OCI-LY3 (cell line): ENCODE results near the gene UST.

Experiments used
- H2AFZ ChIP-seq: fragments of 200-600, 300-600 bp; shearing (Covaris generic); 2 replicates; pipeline ENCODE4 v1.6.0; 2014; ENCODE audit warnings: antibody characterized with exemption, low read depth, low read length
- H3K27ac ChIP-seq: fragments of 200-600, 300-600 bp; sonication (generic); 2 replicates; pipeline ENCODE4 v1.5.1; 2014; ENCODE audit warnings: mild to moderate bottlenecking, low read length, moderate library complexity, mixed read lengths
- H3K27me3 ChIP-seq: fragments of 200-600, 300-600 bp; sonication (generic); 2 replicates; pipeline ENCODE4 v1.6.1; 2014; ENCODE audit warnings: low read depth, low read length, mixed read lengths
- H3K36me3 ChIP-seq: fragments of 200-600, 300-600 bp; sonication (generic); replicated peaks from 2 replicates; pipeline ENCODE3; 2014; ENCODE audit warnings: low read depth, low read length, mixed read lengths
- H3K4me1 ChIP-seq: fragments of 300-600, 200-600 bp; sonication (generic); 2 replicates; pipeline ENCODE4 v1.6.1; 2014; ENCODE audit warnings: low read length, mixed read lengths
- H3K4me2 ChIP-seq: fragments of 200-600, 300-600 bp; sonication (generic); 2 replicates; pipeline ENCODE4 v1.6.1; 2014; ENCODE audit warnings: low read length, mixed read lengths
- H3K4me3 ChIP-seq: fragments of 300-600, 200-600 bp; sonication (generic); 2 replicates; pipeline ENCODE4 v1.5.1; 2014; ENCODE audit warnings: antibody characterized with exemption, mild to moderate bottlenecking, low read length, moderate library complexity
- H3K79me2 ChIP-seq: fragments of 300-600, 200-600 bp; shearing (Covaris generic); 2 replicates; pipeline ENCODE4 v1.6.1; 2014; ENCODE audit warnings: mild to moderate bottlenecking, low read length, mixed read lengths
- H3K9ac ChIP-seq: fragments of 300-600, 200-600 bp; shearing (Covaris generic); 2 replicates; pipeline ENCODE4 v1.6.0; 2014; ENCODE audit warnings: mild to moderate bottlenecking, low read length, moderate library complexity
- H3K9me3 ChIP-seq: fragments of 200-600, 300-600 bp; shearing (Covaris generic); 2 replicates; pipeline ENCODE4 v1.6.1; 2014; ENCODE audit warnings: low read length, mixed read lengths; ENCODE audit not compliant: insufficient read depth
- H4K20me1 ChIP-seq: fragments of 200-600, 300-600 bp; sonication (generic); 2 replicates; pipeline ENCODE4 v1.6.1; 2016; ENCODE audit warnings: low read length, mixed read lengths; ENCODE audit not compliant: insufficient read depth
- EZH2phosphoT487 ChIP-seq: fragments of 200-600 bp; shearing (Covaris generic); IDR thresholded peaks from 2 replicates; pipeline ENCODE4 v1.6.1; 2018; ENCODE audit warnings: antibody characterized with exemption, mixed run types, low read depth
- TF ChIP-seq, protein P1 (sequence below): fragments of 200-600, 300-600 bp; sonication (generic); IDR thresholded peaks from 2 replicates; pipeline ENCODE4 v1.5.1; 2014; ENCODE audit warnings: antibody characterized with exemption, low read length, low read depth

Gene UST

DNA sequence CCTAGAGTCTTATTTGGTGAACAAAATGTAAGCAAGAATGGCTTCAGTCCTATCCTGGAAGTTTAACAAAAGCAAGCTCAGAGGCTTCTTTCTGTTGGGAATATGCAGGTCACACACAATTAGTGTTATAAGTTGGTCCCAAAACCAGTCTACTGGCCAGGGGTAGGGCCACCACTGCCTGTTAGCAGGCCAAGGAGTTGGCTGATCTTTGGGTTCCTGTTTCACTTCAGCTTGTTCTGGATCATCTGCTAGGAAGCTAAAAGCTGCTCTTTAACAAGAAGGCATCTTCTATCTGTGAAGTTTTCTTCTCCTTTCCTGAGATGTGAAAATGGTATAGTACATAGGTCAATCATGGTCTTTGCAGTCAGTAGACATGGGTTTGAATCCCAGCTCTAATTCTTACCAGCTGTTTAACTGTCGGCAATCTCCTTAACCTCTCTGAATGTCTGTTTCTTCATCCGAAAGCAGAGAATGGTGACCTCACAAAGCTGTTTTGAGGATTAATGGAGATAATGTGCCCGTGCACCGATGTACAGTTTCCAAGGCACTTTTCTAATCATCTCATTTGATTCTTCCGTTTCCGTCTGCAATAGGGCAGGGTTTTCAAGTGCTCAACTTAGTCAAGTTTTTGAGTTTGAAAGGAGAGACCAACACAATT, 299.5 kb downstream of the UST start:
- H3K36me3 ChIP-seq: peaks cover 6% of the 10 kb centered on the region
- no peaks in the 10 kb centered on the region for H3K79me2 ChIP-seq
- no peaks in the 10 kb centered on the region for H4K20me1 ChIP-seq
- no peaks in the 10 kb centered on the region for H3K27me3 ChIP-seq
- TF ChIP-seq, protein P1, sequence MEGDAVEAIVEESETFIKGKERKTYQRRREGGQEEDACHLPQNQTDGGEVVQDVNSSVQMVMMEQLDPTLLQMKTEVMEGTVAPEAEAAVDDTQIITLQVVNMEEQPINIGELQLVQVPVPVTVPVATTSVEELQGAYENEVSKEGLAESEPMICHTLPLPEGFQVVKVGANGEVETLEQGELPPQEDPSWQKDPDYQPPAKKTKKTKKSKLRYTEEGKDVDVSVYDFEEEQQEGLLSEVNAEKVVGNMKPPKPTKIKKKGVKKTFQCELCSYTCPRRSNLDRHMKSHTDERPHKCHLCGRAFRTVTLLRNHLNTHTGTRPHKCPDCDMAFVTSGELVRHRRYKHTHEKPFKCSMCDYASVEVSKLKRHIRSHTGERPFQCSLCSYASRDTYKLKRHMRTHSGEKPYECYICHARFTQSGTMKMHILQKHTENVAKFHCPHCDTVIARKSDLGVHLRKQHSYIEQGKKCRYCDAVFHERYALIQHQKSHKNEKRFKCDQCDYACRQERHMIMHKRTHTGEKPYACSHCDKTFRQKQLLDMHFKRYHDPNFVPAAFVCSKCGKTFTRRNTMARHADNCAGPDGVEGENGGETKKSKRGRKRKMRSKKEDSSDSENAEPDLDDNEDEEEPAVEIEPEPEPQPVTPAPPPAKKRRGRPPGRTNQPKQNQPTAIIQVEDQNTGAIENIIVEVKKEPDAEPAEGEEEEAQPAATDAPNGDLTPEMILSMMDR: no peak
- TF ChIP-seq EZH2phosphoT487: no peak
- no peak overlapping the region for H2AFZ ChIP-seq
- peak overlapping the region; percentile 29 for H3K4me2 ChIP-seq
- H3K27ac ChIP-seq: peak overlapping the region; percentile 21
- no peak overlapping the region; the same call in 1 of the 2 replicates for H3K9ac ChIP-seq
- no peaks in the 10 kb centered on the region for H3K9me3 ChIP-seq
- peaks cover 30% of the 10 kb centered on the region for H3K4me1 ChIP-seq
- H3K4me3 ChIP-seq: 0 out of 2 replicates have a peak overlapping the region, but pooled peaks have one; percentile 3

DNA sequence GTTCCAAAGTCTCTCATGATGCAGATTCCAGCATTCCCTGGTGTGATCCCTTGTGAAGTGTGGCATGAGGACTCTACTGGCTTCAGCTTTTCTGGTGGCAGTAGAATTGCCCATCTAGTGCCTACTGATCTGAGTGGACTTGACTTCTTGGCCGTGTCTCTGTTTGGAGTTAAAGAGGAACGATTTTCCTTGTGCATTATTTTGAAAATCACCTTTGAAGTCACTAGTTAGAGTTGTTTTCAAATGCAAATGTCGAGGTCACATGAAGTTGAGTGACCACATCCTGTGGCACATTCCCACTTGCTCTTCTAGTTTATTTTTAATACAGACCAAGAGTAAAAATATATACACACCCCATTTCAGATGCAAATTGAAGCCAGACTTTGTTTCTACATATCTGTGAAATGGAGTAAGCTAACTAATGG, 300.0 kb downstream of the UST start:
- H3K9ac ChIP-seq: no peak overlapping the region; the same call in 1 of the 2 replicates
- no peaks in the 10 kb centered on the region for H4K20me1 ChIP-seq
- no peak overlapping the region for H2AFZ ChIP-seq

DNA sequence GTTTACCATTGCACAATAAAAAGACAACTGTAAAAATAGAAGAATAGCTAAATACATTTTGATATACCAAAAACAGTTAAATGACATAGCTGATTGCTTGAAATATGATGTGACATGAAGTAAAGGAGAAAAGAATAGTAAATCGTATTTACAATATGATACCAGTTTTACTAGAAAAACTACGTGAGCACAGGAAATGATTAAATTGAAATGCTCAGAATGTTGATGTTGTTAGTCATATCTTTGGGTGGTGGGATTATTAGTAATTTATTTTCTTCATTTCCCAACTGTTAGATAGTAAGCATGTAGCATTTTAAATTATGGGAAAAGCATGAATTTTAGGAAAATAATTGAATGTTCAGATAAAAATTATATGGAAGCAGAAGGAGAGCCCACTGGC, 302.4 kb downstream of the UST start:
- Histone ChIP-seq H3K36me3 (peaks cover 11% of the 10 kb centered on the region), H3K79me2 (no peaks in the 10 kb centered on the region), H3K27me3 (no peaks in the 10 kb centered on the region), H3K27ac (no peak overlapping the region), H3K9ac (no peak overlapping the region), H2AFZ (no peak overlapping the region), H3K4me2 (no peak overlapping the region), H4K20me1 (no peaks in the 10 kb centered on the region), H3K9me3 (no peaks in the 10 kb centered on the region; the same call in 1 of the 2 replicates), H3K4me1 (peaks cover 54% of the 10 kb centered on the region), H3K4me3 (no peak overlapping the region)
- TF ChIP-seq EZH2phosphoT487: no peak
- TF ChIP-seq, protein P1: no peak

More for the DNA sequence above, 300.0 kb downstream of the UST start:
- Histone ChIP-seq H3K9me3 (no peaks in the 10 kb centered on the region), H3K36me3 (peaks cover 6% of the 10 kb centered on the region), H3K4me1 (peaks cover 31% of the 10 kb centered on the region), H3K27me3 (no peaks in the 10 kb centered on the region), H3K79me2 (no peaks in the 10 kb centered on the region), H3K4me3 (0 out of 2 replicates have a peak overlapping the region, but pooled peaks have one; percentile 3), H3K27ac (peak overlapping the region; percentile 21), H3K4me2 (peak overlapping the region; percentile 29)
- TF ChIP-seq, protein P1: no peak
- TF ChIP-seq EZH2phosphoT487: no peak

DNA sequence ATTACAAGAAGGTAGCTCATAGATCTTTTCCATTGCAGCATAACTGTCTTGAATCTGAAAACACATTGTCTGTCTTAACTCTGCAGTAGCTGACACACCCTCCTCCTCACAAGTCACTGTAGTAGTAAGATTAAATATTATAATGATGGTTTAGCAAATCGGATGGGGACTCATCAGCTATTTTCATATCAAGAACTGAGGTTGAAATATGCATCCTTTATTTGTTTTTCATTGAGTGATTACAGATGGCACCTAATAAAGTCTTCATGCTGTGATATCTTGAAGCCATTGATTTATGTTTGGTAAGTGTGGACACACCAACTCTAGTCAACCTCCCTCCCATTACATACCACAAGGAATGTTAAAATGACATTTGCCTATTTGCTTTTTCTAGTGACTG, 303.3 kb downstream of the UST start:
- H3K9me3 ChIP-seq: no peaks in the 10 kb centered on the region; the same call in 1 of the 2 replicates
- no peak overlapping the region for H3K4me3 ChIP-seq
- peaks cover 60% of the 10 kb centered on the region for H3K4me1 ChIP-seq
- H4K20me1 ChIP-seq: no peaks in the 10 kb centered on the region
- no peak overlapping the region for H3K4me2 ChIP-seq
- no peaks in the 10 kb centered on the region for H3K27me3 ChIP-seq
- H3K27ac ChIP-seq: no peak overlapping the region
- H3K9ac ChIP-seq: no peak overlapping the region
- no peaks in the 10 kb centered on the region for H3K79me2 ChIP-seq
- no peak for TF ChIP-seq EZH2phosphoT487
- TF ChIP-seq, protein P1: no peak
- H2AFZ ChIP-seq: no peak overlapping the region
- peaks cover 11% of the 10 kb centered on the region for H3K36me3 ChIP-seq
